Renal cortical epithelial cell (primary cell): ENCODE results near the gene ICE2. TPM values are rescaled to one million over a fixed set of nuclear protein-coding genes. Genes with fewer than 3 reads are reported as not detected.
"Not testable (repeated sequence)": the region's sequence is repeated elsewhere in the genome, so short reads cannot be mapped to it uniquely, and the experiment has no call there.

Source experiments
- DNase-seq: peaks from one replicate; pipeline ENCODE4 v3.0.0-alpha.2; 2011; ENCODE audit warnings: low read depth
- total RNA-seq: library from RNA; depleted of rRNA; stranded (reverse); fragments of >200 nt; gene quantifications from 2 replicates; pipeline ENCODE4 v1.2.3, GENCODE V29; 2014

The ICE2 gene
- total RNA-seq, 1 donor from 2014 or later = 52.8 TPM

- peak; percentile 44 for DNase-seq
Observed at GRCh38 chr15:60444289-60444912, 34.5 kb downstream of the ICE2 start.

DNA sequence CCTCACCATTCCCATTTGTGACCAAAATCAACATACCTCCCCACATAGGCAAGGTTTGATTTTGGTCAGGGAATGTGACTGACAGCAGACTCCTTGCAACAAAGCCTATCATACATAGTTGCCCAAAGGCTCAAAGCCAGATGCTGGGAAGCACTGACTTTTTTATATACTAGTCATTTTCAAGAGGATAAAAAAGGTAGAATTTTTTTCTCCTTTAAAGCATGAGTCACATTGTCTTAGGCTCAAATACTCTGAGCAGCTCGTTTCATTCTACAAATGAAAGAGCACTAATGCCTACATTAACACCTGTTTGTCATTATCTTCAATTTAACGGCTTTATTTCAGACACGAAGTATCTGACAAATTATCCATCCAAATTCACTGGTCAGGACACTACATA lies 36.2 kb downstream of the ICE2 start:
- peak; percentile 14 for DNase-seq

DNA sequence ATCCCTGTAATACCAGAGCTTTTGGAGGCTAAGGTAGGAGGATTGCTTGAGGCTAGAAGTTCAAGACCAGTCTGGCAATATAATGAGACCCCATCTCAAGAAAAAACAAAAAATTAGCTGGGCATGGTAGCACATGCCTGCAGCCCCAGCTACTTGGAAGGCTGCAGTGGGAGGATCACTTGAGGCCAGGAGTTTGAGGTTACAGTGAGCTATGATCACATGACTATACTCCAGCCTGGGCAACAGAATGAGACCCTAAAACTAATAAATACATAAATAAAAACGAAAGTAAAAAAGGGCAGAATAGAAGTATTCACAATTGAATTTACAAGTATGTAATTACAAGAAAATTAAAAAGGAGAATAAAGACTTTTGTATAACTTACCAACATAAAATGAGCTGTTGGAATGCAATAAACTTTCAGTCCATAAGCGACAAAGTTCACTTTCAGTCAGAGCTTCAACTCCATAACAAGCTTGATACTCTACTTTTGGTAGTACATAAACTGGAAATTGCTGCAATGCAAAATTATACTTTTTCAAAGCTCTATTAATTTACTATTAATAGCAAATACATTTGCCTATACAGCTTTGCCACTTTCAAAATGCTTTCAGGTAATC lies 36.8 kb downstream of the ICE2 start:
- no peak for DNase-seq

DNA sequence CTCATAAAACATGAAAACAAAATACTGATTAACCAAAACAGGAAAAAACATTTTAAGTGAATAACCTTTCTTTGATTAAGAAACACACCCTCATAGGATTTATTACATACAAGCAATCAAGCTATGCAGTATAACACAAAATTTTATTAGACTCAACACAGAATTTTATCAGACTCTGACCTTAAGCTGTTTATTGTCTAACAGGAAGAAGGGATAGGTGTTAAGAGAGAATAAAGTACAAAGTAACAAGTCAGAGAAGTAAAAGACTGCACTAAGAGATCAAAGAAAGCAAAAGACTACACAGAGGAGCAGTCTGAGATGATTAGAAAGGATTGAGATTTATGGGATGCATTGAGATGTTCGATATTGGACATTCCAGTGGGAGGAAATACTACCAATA lies 37.6 kb downstream of the ICE2 start:
- DNase-seq = no peak

- no peak for DNase-seq
Observed at GRCh38 chr15:60438646-60439045, 40.3 kb downstream of the ICE2 start.

- no peak for DNase-seq
Observed at GRCh38 chr15:60428935-60429334, 50.0 kb downstream of the ICE2 start.

DNA sequence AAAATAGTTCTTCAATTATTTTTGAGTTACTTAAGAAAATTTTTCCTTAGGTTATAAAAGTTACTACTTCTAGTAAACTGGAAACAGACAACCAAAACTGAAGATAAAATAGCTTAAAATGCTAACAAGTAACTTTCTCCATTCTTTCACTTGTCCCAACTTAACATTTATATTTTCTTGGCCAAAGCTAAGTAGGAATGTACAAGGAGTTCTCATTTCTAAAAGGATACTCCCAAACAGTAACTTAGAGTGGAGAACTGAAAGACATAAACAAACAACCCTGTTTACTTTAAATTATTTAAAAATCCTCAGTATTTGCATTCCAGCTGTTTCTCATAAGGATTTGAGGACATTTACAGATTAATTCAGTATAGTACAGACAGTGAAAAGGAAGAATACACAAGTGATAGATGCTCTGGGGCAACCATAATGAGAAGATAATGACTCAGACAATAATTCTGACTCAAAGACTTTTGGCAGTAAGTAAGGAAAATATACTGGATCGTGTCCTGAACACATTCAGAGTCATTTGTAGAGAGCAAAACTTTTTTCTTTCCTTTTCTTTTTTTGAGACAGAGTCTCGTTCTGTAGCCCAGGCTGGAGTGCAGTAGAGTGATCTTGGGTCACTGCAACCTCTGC lies 52.0 kb downstream of the ICE2 start:
- peak; percentile 34 for DNase-seq

- no peak for DNase-seq
Observed at GRCh38 chr15:60425461-60425860, 53.5 kb downstream of the ICE2 start.

GRCh38 chr15:60424006-60424405 lies 54.9 kb downstream of the ICE2 start:
- DNase-seq = no peak

- peak; percentile 95 for DNase-seq
Observed at GRCh38 chr15:60423537-60423936, 55.4 kb downstream of the ICE2 start.

DNA sequence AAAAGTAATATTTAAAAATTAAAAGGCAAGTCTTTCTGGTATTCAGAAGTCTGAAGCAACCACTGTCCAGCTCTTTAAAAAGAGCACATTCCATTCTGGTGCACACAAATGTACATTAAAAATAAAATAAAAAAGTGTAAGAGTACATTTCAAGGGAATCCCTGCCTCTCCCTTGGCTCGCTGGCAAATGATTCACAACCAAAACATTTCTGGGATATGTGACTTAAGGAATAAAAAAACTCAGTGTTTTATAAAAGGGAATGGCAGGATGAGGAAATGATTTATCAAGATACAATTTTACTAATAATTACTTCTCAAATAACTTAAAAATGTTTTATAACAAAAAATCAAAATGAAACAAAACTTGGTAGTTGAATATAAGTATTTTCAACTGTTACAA lies 57.4 kb downstream of the ICE2 start:
- DNase-seq = peak; percentile 66

GRCh38 chr15:60420203-60420716 lies 58.7 kb downstream of the ICE2 start:
- DNase-seq = no peak

- no peak for DNase-seq
Observed at GRCh38 chr15:60419753-60420152, 59.2 kb downstream of the ICE2 start.

DNA sequence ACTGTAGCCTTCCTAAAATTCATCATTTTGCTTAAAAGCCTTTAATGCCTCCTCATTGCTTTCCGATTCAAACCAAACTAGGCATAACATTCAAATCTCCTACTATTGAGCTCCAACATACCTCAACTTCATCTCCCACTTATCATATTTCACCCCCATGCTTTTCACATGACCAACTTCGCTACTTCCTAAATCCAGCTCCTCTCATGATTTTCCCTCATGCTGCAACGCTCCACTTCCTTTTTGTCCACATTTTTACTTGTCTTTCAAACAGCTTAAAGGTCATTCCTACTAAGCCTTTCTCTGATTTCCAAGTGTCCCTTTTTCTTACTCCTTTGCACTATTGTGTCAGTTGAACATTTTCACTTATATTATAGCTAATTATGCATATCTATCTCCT lies 60.8 kb downstream of the ICE2 start:
- DNase-seq = no peak

DNA sequence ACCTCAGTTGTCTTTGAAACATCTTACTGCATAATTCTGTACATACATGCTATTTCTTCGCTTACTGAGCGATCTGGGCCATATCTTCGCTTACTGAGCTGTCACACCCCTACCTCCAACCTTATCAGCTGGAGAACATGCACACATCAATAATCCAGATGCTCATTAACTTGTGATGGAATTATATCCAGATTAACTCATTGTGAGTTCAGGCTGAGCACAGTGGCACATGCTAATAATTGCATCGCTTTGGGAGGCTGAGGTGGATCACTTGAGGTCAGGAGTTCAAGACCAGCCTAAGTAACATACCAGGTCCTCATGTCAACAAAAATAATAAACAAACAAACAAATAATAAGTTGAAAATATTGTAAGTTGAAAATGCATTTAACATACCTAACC lies 61.8 kb downstream of the ICE2 start:
- DNase-seq = no peak

DNA sequence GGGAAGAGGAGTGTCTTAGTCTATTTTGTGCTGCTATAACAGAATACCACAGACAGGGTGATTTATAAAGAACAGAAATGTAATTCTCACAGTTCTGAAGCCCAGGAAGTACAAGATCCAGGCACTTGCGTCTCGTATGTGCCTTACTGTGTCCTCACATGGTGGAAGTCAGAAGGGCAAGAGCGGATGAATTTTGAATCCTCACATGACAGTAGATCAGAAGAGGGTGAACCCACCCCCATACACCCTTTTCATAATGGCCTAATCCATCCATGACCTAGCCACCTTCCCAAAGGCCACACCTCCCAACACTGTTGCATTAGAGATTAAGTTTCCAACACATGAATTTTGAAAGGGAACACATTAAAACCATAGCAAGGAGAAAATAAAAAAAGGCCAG lies 62.5 kb downstream of the ICE2 start:
- DNase-seq = no peak

GRCh38 chr15:60414016-60414682 lies 64.8 kb downstream of the ICE2 start:
- no peak for DNase-seq

DNA sequence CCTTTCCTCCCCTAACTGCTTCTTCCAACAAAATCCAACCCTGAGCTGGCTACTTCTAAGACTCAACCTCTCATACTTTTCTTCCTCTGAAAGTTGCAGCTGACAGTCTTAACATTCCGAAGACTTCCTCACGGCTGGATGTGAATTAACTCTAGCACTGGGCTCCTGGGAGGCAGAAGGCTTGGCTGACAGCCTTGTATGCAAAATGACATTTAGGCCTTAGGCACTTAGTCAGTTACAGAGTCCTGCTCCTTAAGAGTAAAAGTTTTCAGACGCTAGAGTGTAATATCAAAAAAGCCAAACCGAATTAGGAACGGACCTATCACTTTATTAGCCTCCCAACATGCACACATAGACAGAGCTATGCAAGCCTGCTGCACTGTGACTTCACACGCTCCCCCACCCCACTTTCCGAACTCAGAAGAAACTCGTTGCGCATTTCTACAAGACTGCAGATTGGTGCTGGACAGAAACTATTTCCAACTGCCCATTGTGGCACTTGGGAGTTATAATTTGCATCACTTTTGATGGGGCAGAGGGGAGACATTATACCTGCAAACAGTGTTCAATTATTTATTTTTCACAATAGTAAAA lies 65.6 kb downstream of the ICE2 start:
- no peak for DNase-seq

DNA sequence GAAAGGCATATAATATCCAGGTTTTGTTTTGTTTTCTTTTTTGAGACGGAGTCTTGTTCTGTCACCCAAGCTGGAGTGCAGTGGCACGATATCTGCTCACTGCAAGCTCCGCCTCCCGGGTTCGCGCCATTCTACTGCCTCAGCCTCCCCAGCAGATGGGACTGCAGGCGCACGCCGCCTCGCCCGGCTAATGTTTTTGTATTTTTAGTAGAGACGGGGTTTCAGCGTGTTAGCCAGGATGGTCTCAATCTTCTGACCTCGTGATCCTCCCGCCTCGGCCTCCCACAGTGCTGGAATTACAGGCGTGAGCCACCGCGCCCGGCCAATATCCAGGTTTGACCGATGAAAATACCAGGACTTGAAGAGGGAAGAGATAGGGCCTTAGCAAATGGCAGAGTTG lies 66.1 kb downstream of the ICE2 start:
- DNase-seq = not testable (repeated sequence)

DNA sequence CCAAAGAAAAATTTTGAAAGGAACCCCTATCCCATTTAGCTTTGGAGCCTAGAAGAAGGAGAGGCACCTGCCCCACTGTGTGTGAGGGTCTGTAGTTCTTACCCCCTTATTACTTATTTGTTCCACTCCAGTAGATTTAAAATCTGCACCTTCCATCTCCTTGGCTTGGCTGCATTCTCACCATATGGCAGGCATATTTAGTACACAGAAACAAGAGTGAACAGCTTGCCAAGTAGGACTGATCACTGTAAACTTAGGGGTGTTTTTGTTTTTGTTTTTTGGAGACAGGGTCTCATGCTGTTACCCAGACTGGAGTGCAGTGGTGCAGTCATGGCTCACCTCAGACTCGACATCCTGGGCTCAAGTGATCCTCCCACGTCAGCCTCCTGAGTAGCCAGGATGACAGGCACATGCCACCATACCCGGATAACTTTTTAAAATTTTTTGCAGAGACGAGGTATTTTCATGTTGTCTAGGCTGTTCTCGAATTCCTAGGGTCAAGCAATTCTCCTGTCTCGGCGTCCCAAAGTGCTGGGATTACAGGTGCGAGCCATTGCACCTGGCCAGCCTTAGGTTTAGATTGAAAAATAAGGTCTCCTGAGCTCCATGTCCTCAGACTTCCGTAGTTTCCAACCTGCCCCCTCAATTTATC lies 67.0 kb downstream of the ICE2 start:
- no peak for DNase-seq

DNA sequence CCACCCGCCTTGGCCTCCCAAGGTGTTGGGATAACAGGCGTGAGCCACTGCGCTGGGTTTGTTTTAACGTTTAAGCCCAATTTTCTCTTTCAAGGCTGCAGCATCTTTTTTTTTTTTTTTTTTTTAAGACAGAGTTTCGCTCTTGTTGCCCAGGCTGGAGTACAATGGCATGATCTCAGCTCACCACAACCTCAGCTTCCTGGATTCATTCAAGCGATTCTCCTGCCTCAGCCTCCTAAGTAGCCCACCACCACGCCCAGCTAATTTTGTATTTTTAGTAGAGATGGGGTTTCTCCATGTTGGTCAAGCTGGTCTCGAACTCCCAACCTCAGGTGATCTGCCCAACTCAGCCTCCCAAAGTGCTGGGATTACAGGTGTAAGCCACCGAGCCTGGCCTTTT lies 68.6 kb downstream of the ICE2 start:
- peak; percentile 47 for DNase-seq
